IMR-90 (cell line): ENCODE data around the gene MBOAT2.

Experiments used
- MXI1 ChIP-seq: IDR thresholded peaks from 2 replicates; pipeline ENCODE4 v1.6.1; 2012; ENCODE audit warnings: low read depth, mild to moderate bottlenecking, low read length, moderate library complexity, borderline replicate concordance
- POLR2A ChIP-seq: IDR thresholded peaks from 2 replicates; pipeline ENCODE4 v1.6.1; 2012; ENCODE audit warnings: mild to moderate bottlenecking, low read depth, low read length

DNA sequence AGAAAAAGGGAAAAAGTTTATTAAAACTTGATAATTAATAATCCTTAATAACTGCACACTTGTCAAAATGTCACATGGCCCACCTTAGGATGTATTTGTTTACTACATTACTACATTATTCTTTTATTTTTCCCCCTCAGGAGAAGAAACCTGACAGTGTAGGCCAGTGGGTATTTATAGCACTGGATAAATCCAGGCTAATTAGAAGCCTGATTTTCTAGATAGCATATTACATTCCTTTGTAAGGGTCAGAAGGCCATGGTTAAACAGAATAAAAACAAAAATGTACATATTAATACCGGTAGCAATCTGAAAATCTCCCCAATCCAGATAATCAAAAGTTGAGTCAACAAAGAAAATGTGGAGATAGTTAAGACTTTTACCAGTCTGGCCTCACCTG, 144.6 kb downstream of the MBOAT2 start:
- no peak for TF ChIP-seq POLR2A
- no peak for TF ChIP-seq MXI1
